ENCODE data around the gene THAP7. TPM values are rescaled to one million over a fixed set of nuclear protein-coding genes. Genes with fewer than 3 reads are reported as not detected.
"Not testable (repeated sequence)": the region's sequence is repeated elsewhere in the genome, so short reads cannot be mapped to it uniquely, and the experiment has no call there.

Gene THAP7
- total RNA-seq, 1 experiment from 2014 or later: 29.1 TPM

DNA sequence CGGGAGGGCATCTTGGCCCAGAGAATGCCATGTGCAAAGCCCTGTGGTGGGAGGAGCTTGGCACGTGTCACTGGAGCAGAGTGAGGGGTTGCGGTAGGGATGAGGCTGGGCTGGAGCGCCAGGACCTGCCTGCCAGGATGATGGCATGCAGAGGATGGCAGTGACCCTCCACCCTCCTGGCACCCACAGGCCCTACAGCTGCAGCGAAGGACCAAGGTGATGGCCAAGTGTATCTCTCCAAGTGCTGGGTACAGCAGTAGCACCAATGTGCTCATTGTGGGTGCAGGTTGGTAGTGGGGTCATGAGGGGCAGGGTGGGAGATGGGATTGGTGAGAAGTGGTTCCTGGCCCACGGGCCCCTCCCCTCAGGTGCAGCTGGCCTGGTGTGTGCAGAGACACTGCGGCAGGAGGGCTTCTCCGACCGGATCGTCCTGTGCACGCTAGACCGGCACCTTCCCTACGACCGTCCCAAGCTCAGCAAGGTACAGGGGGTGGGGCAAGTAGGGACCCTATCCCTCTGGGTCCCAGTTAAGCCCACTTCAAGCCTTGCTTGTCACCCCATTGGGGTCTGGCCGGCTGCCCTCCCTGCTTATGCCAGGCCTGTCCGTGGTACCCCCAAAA lies 27.5 kb downstream of the THAP7 start:
- BruUV-seq (replicated peaks): no TSS peak
- no peaks in the 10 kb centered on the region for H3K27me3 Mint-ChIP-seq (ENCODE audit: insufficient read depth, unreplicated experiment)

DNA sequence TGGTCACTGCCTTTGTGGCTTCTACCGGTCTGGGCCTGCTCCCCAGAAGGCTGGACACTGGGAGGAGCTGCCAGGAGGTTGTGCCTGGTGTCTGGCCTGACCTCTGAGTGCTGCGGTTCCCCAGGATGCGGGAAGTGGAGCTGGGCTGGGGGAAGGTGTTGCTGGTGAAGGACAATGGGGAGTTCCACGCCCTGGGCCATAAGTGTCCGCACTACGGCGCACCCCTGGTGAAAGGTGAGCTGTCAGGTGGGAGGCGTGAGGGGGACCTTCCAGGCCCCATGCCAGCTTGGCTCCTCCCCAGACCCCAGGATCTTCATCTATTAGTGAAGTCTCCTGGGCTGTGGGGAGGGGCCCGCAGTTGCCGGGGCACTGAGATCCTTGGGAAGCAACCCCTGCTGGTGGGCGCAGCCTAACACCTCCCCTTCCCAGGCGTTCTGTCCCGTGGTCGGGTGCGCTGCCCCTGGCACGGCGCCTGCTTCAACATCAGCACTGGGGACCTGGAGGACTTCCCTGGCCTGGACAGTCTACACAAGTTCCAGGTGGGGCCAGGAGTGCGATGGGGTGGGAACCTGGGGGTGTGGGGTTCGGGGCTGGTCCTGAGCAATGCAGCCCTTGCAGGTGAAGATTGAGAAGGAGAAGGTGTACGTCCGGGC lies 28.2 kb downstream of the THAP7 start:
- TF ChIP-seq, protein P1, sequence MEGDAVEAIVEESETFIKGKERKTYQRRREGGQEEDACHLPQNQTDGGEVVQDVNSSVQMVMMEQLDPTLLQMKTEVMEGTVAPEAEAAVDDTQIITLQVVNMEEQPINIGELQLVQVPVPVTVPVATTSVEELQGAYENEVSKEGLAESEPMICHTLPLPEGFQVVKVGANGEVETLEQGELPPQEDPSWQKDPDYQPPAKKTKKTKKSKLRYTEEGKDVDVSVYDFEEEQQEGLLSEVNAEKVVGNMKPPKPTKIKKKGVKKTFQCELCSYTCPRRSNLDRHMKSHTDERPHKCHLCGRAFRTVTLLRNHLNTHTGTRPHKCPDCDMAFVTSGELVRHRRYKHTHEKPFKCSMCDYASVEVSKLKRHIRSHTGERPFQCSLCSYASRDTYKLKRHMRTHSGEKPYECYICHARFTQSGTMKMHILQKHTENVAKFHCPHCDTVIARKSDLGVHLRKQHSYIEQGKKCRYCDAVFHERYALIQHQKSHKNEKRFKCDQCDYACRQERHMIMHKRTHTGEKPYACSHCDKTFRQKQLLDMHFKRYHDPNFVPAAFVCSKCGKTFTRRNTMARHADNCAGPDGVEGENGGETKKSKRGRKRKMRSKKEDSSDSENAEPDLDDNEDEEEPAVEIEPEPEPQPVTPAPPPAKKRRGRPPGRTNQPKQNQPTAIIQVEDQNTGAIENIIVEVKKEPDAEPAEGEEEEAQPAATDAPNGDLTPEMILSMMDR (IDR thresholded peaks at IDR 0.05; ENCODE audit: insufficient read depth in 1 of 2, low read depth in 1 of 2, low read length in 1 of 2, severe bottlenecking in 1 of 2, unreplicated experiment in 1 of 2): no peak
- CTCF ChIA-PET: no interaction called here
- H3K4me3 Mint-ChIP-seq (ENCODE audit: unreplicated experiment): no peak overlapping the region
- Histone ChIP-seq H3K36me3 (ENCODE audit: control insufficient read depth, insufficient read depth, low read length) (no peaks in the 10 kb centered on the region), H3K4me3 (ENCODE audit: low read depth, low read length) (no peak overlapping the region), H3K9me3 (0 out of 2 replicates have a peak, but pooled peaks cover 3% of the 10 kb centered on the region), H3K27me3 (replicated peaks; ENCODE audit: control insufficient read depth, insufficient read depth, low read length) (no peaks in the 10 kb centered on the region; the same call in 1 of the 2 replicates), H3K4me1 (no peaks in the 10 kb centered on the region)
- BruUV-seq (replicated peaks): no TSS peak
- POLR2A ChIA-PET: no interaction called here
- DNase-seq: no peak
- H3K4me1 Mint-ChIP-seq (ENCODE audit: low read depth, unreplicated experiment): no peaks in the 10 kb centered on the region
- H3K36me3 Mint-ChIP-seq (ENCODE audit: insufficient read depth, unreplicated experiment): no peaks in the 10 kb centered on the region
- H3K27me3 Mint-ChIP-seq (ENCODE audit: insufficient read depth, unreplicated experiment): no peaks in the 10 kb centered on the region
- intact Hi-C loops (cut with micrococcal nuclease; ENCODE audit: unreplicated experiment): no loop called here
- H3K9me3 Mint-ChIP-seq (ENCODE audit: unreplicated experiment): peaks cover 3% of the 10 kb centered on the region
- H3K27ac Mint-ChIP-seq (ENCODE audit: unreplicated experiment): no peak overlapping the region

More for the DNA sequence above, 27.5 kb downstream of the THAP7 start:
- TF ChIP-seq, protein P1 (IDR thresholded peaks at IDR 0.05; ENCODE audit: insufficient read depth in 1 of 2, low read depth in 1 of 2, low read length in 1 of 2, severe bottlenecking in 1 of 2, unreplicated experiment in 1 of 2): no peak
- Histone ChIP-seq H3K4me3 (ENCODE audit: low read depth, low read length) (no peak overlapping the region), H3K27me3 (replicated peaks; ENCODE audit: control insufficient read depth, insufficient read depth, low read length) (no peaks in the 10 kb centered on the region; the same call in 1 of the 2 replicates), H3K4me1 (no peaks in the 10 kb centered on the region), H3K36me3 (ENCODE audit: control insufficient read depth, insufficient read depth, low read length) (no peaks in the 10 kb centered on the region), H3K9me3 (0 out of 2 replicates have a peak, but pooled peaks cover 3% of the 10 kb centered on the region)
- Mint-ChIP-seq H3K9me3 (ENCODE audit: unreplicated experiment) (peaks cover 8% of the 10 kb centered on the region), H3K4me3 (ENCODE audit: unreplicated experiment) (no peak overlapping the region), H3K27ac (ENCODE audit: unreplicated experiment) (no peak overlapping the region), H3K36me3 (ENCODE audit: insufficient read depth, unreplicated experiment) (no peaks in the 10 kb centered on the region), H3K4me1 (ENCODE audit: low read depth, unreplicated experiment) (no peaks in the 10 kb centered on the region)
- ChIA-PET CTCF (no interaction called here), POLR2A (interaction anchor here (0.5 kb wide), 1 partner anchor 479 kb away, joined by 5 read pairs; no protein-coding TSS in a partner anchor)
- intact Hi-C loops (cut with micrococcal nuclease; ENCODE audit: unreplicated experiment): no loop called here
- no peak for DNase-seq

DNA sequence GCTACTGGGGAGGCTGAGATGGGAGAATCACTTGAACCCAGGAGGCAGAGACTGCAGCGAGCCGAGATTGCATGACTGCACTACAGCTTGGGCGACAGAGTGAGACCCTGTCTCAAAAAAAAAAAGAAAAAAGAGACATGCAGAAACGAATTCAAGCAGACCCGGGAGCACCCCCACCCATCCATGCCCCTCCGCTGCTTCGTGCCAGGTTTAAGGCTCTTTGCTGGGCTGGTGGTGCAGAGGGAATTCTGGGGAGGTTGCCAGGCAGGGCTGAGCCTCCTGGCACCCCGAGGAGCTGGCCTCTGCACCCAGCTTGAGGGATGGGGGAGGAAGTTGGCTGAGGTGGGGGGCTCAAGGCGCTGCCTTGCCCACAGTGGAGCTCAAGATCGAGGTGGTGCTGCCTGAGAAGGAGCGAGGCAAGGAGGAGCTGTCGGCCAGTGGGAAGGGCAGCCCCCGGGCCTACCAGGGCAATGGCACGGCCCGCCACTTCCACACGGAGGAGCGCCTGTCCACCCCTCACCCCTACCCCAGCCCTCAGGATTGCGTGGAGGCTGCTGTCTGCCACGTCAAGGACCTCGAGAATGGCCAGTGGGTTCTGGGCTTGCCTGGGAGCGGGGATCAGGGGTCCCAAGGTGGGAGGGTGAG lies 28.9 kb downstream of the THAP7 start:
- Mint-ChIP-seq H3K9me3 (ENCODE audit: unreplicated experiment) (no peaks in the 10 kb centered on the region), H3K27me3 (ENCODE audit: insufficient read depth, unreplicated experiment) (no peaks in the 10 kb centered on the region), H3K4me3 (ENCODE audit: unreplicated experiment) (no peak overlapping the region), H3K27ac (ENCODE audit: unreplicated experiment) (no peak overlapping the region), H3K4me1 (ENCODE audit: low read depth, unreplicated experiment) (no peaks in the 10 kb centered on the region), H3K36me3 (ENCODE audit: insufficient read depth, unreplicated experiment) (no peaks in the 10 kb centered on the region)
- intact Hi-C loops (cut with micrococcal nuclease; ENCODE audit: unreplicated experiment): no loop called here
- no TSS peak for BruUV-seq (replicated peaks)
- DNase-seq: no peak
- H3K9me3 ChIP-seq: no peaks in the 10 kb centered on the region
- TF ChIP-seq, protein P1 (IDR thresholded peaks at IDR 0.05; ENCODE audit: insufficient read depth in 1 of 2, low read depth in 1 of 2, low read length in 1 of 2, severe bottlenecking in 1 of 2, unreplicated experiment in 1 of 2): no peak
- H3K36me3 ChIP-seq (ENCODE audit: control insufficient read depth, insufficient read depth, low read length): no peaks in the 10 kb centered on the region
- no peaks in the 10 kb centered on the region for H3K4me1 ChIP-seq
- ChIA-PET CTCF (interaction anchor here (1.2 kb wide), 1 partner anchor 9 kb away, joined by 3 read pairs; the partner anchor contains the start of gene LZTR1), POLR2A (interaction anchor here (1.3 kb wide), 1 partner anchor 9 kb away, joined by 4 read pairs; the partner anchor contains the start of gene LZTR1)
- H3K4me3 ChIP-seq (ENCODE audit: low read depth, low read length): no peak overlapping the region
- H3K27me3 ChIP-seq (replicated peaks; ENCODE audit: control insufficient read depth, insufficient read depth, low read length): no peaks in the 10 kb centered on the region; the same call in 1 of the 2 replicates

DNA sequence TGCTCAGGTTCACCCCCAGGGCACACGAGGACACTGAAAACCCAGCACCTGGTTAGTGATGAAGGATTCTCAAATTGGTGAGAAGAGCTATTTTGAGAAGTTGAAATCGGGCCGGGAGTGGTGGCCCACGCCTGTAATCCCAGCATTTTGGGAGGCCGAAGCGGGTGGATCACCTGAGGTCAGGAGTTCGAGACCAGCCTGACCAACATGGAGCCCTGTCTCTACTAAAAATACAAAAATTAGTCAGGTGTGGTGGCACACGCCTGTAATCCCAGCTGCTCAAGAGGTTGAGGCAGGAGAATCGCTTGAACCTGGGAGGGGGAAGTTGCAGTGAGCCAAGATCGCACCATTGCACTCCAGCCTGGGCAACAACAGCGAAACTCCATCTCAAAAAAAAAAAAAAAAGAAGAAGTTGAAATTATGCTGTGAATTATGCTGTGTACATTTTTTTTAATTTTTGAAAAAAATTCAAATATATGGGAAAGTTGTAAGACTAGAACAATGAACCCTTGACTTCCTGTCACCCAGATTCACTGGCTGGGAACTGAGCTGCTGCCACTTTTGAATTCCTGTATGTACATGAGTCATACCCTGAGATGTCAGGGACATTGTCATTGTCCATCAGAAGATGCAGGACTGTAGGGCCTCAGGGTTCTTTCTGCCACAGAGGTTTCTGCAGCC lies 29.8 kb downstream of the THAP7 start:
- H3K27me3 Mint-ChIP-seq (ENCODE audit: insufficient read depth, unreplicated experiment); intact Hi-C loops (cut with micrococcal nuclease; ENCODE audit: unreplicated experiment); H3K9me3 ChIP-seq; H3K36me3 Mint-ChIP-seq (ENCODE audit: insufficient read depth, unreplicated experiment); H3K36me3 ChIP-seq (ENCODE audit: control insufficient read depth, insufficient read depth, low read length); H3K4me1 Mint-ChIP-seq (ENCODE audit: low read depth, unreplicated experiment); BruUV-seq (replicated peaks); H3K27ac Mint-ChIP-seq (ENCODE audit: unreplicated experiment); H3K27me3 ChIP-seq (replicated peaks; ENCODE audit: control insufficient read depth, insufficient read depth, low read length); DNase-seq; H3K9me3 Mint-ChIP-seq (ENCODE audit: unreplicated experiment); H3K4me3 ChIP-seq (ENCODE audit: low read depth, low read length); H3K4me3 Mint-ChIP-seq (ENCODE audit: unreplicated experiment); H3K4me1 ChIP-seq: not testable (repeated sequence)
- ChIA-PET CTCF (interaction anchor here (0.7 to 1.2 kb wide), 2 partner anchors 10 to 103 kb away, joined by 3 to 5 read pairs; partner anchors contain the start of gene LZTR1), POLR2A (interaction anchor here (1.3 kb wide), 1 partner anchor 10 kb away, joined by 4 read pairs; the partner anchor contains the start of gene LZTR1)

Measured in Caco-2 (cell line).